ENCODE measurements around the gene SYNE4. TPM values are rescaled to one million over a fixed set of nuclear protein-coding genes. Genes with fewer than 3 reads are reported as not detected.

SYNE4 gene
- total RNA-seq, 1 donor from 2014 or later: not detected

Small RNA genes lying within 50 kb of the gene (small RNA-seq; reads per million reads assigned to genes)
- not detected for gene AF038458.1 (ENCODE audit: low replicate concordance)

Other genes with a start within 250 kb of the SYNE4 start
- 5.1 TPM for gene ARHGAP33, start 233.2 kb downstream of the SYNE4 start, total RNA-seq
- not detected for gene PRODH2, start 196.0 kb downstream of the SYNE4 start, total RNA-seq
- gene NPHS1, start 156.3 kb downstream of the SYNE4 start, total RNA-seq: not detected
- 0.10 TPM for gene KIRREL2, start 151.9 kb downstream of the SYNE4 start, total RNA-seq
- 3.0 TPM for gene APLP1, start 140.2 kb downstream of the SYNE4 start, total RNA-seq
- gene NFKBID, start 108.3 kb downstream of the SYNE4 start, total RNA-seq: 12.0 TPM
- gene HCST, start 106.3 kb downstream of the SYNE4 start, total RNA-seq: 2.7 TPM
- 14.1 TPM for gene TYROBP, start 100.5 kb downstream of the SYNE4 start, total RNA-seq
- 2.8 TPM for gene LRFN3, start 72.4 kb downstream of the SYNE4 start, total RNA-seq
- gene SDHAF1, start 13.6 kb downstream of the SYNE4 start, total RNA-seq: 11.2 TPM
- 9.2 TPM for gene ALKBH6, start 5.4 kb upstream of the SYNE4 start, total RNA-seq
- gene CLIP3, start 24.1 kb upstream of the SYNE4 start, total RNA-seq: 4.2 TPM
- 2.3 TPM for gene THAP8, start 45.5 kb upstream of the SYNE4 start, total RNA-seq
- gene WDR62, start 46.1 kb upstream of the SYNE4 start, total RNA-seq: 2.5 TPM
- not detected for gene OVOL3, start 102.3 kb upstream of the SYNE4 start, total RNA-seq
- 64.2 TPM for gene POLR2I, start 106.1 kb upstream of the SYNE4 start, total RNA-seq
- 57.9 TPM for gene TBCB, start 106.7 kb upstream of the SYNE4 start, total RNA-seq
- 141 TPM for gene CAPNS1, start 131.3 kb upstream of the SYNE4 start, total RNA-seq
- 43.5 TPM for gene COX7A1, start 143.6 kb upstream of the SYNE4 start, total RNA-seq
- gene ZNF565, start 205.9 kb upstream of the SYNE4 start, total RNA-seq: 8.2 TPM
- gene ZNF146, start 206.3 kb upstream of the SYNE4 start, total RNA-seq: 89.4 TPM